Neural cell (in vitro differentiated cells): ENCODE results near the gene STIM1.
"Not testable (repeated sequence)": the region's sequence is repeated elsewhere in the genome, so short reads cannot be mapped to it uniquely, and the experiment has no call there.

Source experiments
- CTCF ChIP-seq: fragments of 450-650 bp; IDR thresholded peaks from 2 replicates; pipeline ENCODE4 v1.5.1; 2014; ENCODE audit warnings: antibody characterized with exemption, mild to moderate bottlenecking, moderate library complexity; ENCODE audit not compliant: poor library complexity, severe bottlenecking
- EP300 ChIP-seq: fragments of 450-650 bp; conservative IDR thresholded peaks from 2 replicates; pipeline ENCODE4 v1.6.1; 2014; ENCODE audit warnings: antibody characterized with exemption, mild to moderate bottlenecking, moderate library complexity; ENCODE audit not compliant: poor library complexity, severe bottlenecking
- EZH2 ChIP-seq: fragments of 200-600, 300-800 bp; shearing (Covaris generic), sonication (generic); IDR thresholded peaks from 2 replicates; pipeline ENCODE4 v1.6.1; 2014; ENCODE audit warnings: antibody characterized with exemption, low read length, borderline replicate concordance, mild to moderate bottlenecking; ENCODE audit not compliant: insufficient read depth, poor library complexity, severe bottlenecking
- MXI1 ChIP-seq: fragments of 450-650 bp; conservative IDR thresholded peaks from 2 replicates; pipeline ENCODE4 v1.6.1; 2014; ENCODE audit warnings: antibody characterized with exemption, mild to moderate bottlenecking; ENCODE audit not compliant: poor library complexity, severe bottlenecking
- POLR2AphosphoS5 ChIP-seq: IDR thresholded peaks from 2 replicates; pipeline ENCODE4 v1.6.1; 2012
- REST ChIP-seq: IDR thresholded peaks from 2 replicates; pipeline ENCODE4 v1.6.1; 2012; ENCODE audit warnings: borderline replicate concordance
- TAF1 ChIP-seq: IDR thresholded peaks from 2 replicates; pipeline ENCODE4 v1.6.1; 2012; ENCODE audit warnings: low read depth

GRCh38 chr11:4130219-4130618 is 274.8 kb downstream of the STIM1 start:
- TF ChIP-seq MXI1, CTCF, POLR2AphosphoS5, REST, EZH2, EP300, TAF1: not testable (repeated sequence)
